Astrocyte (in vitro differentiated cells and primary cell): ENCODE results near the gene PBX1. TPM values are rescaled to one million over a fixed set of nuclear protein-coding genes. Genes with fewer than 3 reads are reported as not detected.

Source experiments
- DNase-seq: peaks from one replicate; pipeline ENCODE4 v3.0.0-alpha.2; 2010; ENCODE audit warnings: low read depth
- FAIRE-seq: peaks from 2 replicates; lab custom pipeline; 2011; peaks lifted over from hg19 to GRCh38; lab: Jason Lieb, UNC
- H2AFZ ChIP-seq: 2 replicates; pipeline ENCODE4 v1.6.0; 2012; ENCODE audit warnings: low read depth, low read length, inconsistent platforms
- H3K27ac ChIP-seq: 2 replicates; pipeline ENCODE4 v1.5.1; 2011; ENCODE audit warnings: low read depth, low read length, inconsistent platforms
- H3K27me3 ChIP-seq: 2 replicates; pipeline ENCODE4 v1.6.0; 2011; ENCODE audit warnings: low read length, inconsistent platforms; ENCODE audit not compliant: insufficient read depth
- H3K36me3 ChIP-seq: 2 replicates; pipeline ENCODE4 v1.5.1; 2011; ENCODE audit warnings: low read length, inconsistent platforms; ENCODE audit not compliant: insufficient read depth
- H3K4me1 ChIP-seq: 2 replicates; pipeline ENCODE4 v1.5.1; 2011; ENCODE audit warnings: low read length, inconsistent platforms; ENCODE audit not compliant: insufficient read depth
- H3K4me2 ChIP-seq: 2 replicates; pipeline ENCODE4 v1.6.0; 2012; ENCODE audit warnings: low read length, inconsistent platforms
- H3K4me3 ChIP-seq: 2 replicates; pipeline ENCODE4 v1.5.1; 2011; ENCODE audit warnings: low read depth, mild to moderate bottlenecking, low read length, inconsistent platforms; ENCODE audit not compliant: insufficient read depth
- H3K79me2 ChIP-seq: 2 replicates; pipeline ENCODE4 v1.6.0; 2012; ENCODE audit warnings: mild to moderate bottlenecking, low read length, inconsistent platforms; ENCODE audit not compliant: insufficient read depth
- H3K9ac ChIP-seq: 2 replicates; pipeline ENCODE4 v1.6.0; 2012; ENCODE audit warnings: mild to moderate bottlenecking, low read length, inconsistent platforms
- H3K9me3 ChIP-seq: 2 replicates; pipeline ENCODE4 v1.5.1; 2012; ENCODE audit warnings: low read depth, mild to moderate bottlenecking, low read length, inconsistent platforms; ENCODE audit not compliant: insufficient read depth
- H4K20me1 ChIP-seq: 2 replicates; pipeline ENCODE4 v1.6.0; 2012; ENCODE audit warnings: low read length, inconsistent platforms; ENCODE audit not compliant: insufficient read depth
- H3K27ac Mint-ChIP-seq: one replicate; pipeline ENCODE4 v1.8.0; 2021; ENCODE audit warnings: mild to moderate bottlenecking, mixed read lengths; ENCODE audit not compliant: unreplicated experiment
- H3K27me3 Mint-ChIP-seq: one replicate; pipeline ENCODE4 v1.8.0; 2021; ENCODE audit warnings: low read depth, mixed read lengths; ENCODE audit not compliant: unreplicated experiment
- H3K36me3 Mint-ChIP-seq: one replicate; pipeline ENCODE4 v1.8.0; 2021; ENCODE audit warnings: low read depth, mixed read lengths; ENCODE audit not compliant: unreplicated experiment
- H3K4me1 Mint-ChIP-seq: one replicate; pipeline ENCODE4 v1.8.0; 2021; ENCODE audit warnings: low read depth, mixed read lengths; ENCODE audit not compliant: unreplicated experiment
- H3K4me3 Mint-ChIP-seq: one replicate; pipeline ENCODE4 v1.8.0; 2021; ENCODE audit warnings: mild to moderate bottlenecking, moderate library complexity, mixed read lengths; ENCODE audit not compliant: unreplicated experiment
- H3K9me3 Mint-ChIP-seq: one replicate; pipeline ENCODE4 v1.8.0; 2021; ENCODE audit warnings: mild to moderate bottlenecking, mixed read lengths; ENCODE audit not compliant: unreplicated experiment
- EZH2 ChIP-seq: IDR thresholded peaks from 2 replicates; pipeline ENCODE4 v1.6.1; 2012; ENCODE audit warnings: mild to moderate bottlenecking, low read length, inconsistent platforms; ENCODE audit not compliant: insufficient read depth
- total RNA-seq: library from RNA; stranded (reverse); gene quantifications from 2 replicates; pipeline ENCODE4 v1.2.1, GENCODE V29; 2021
- TF ChIP-seq, protein P1 (sequence below): IDR thresholded peaks from 2 replicates; pipeline ENCODE4 v1.5.1; 2011; ENCODE audit warnings: low read depth, mild to moderate bottlenecking, inconsistent platforms, low read length, moderate library complexity; ENCODE audit not compliant: insufficient read depth

The PBX1 gene
- total RNA-seq, 1 donor from 2014 or later = 37.2 TPM

DNA sequence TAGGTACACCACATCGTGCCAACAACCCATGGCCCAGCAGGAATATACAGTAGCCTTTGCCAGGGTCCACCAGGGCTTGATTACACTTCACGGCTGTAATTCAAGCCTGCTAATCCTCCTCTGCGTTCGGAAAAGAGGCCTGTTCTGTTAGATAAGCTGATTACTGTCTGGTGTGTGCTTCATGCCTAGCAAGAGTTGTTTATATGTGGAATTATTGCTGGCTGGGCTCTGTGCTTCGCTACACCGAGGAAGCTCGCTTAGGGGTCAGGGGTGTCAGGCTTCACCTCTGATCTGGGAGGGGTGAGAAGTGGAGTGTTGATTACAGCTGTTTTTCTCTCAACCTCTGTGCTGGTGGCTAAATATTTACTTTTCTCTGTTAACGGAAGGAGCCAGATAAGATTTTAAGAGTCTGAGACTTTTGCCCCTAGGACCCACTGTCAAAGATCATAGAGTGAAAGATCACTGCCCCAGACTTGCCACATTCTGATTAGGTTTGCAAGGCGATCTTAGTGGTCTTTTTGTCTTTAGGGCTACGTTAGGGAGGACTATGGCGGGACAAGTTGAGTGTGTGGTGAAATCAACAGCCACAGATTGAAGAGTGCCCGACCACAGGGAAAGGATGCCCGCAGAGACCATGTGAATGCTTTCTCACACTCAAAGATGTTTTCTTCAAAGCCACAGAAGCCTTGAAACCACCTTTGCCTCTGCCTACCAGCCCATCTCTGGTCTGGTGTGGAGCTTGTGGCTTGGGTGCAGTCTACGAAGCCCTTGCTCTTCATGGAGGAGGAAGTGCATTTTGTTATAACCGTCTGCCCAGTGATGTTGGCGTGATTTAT is 216.1 kb downstream of the PBX1 start:
- no peaks in the 10 kb centered on the region for H3K79me2 ChIP-seq
- H4K20me1 ChIP-seq = no peaks in the 10 kb centered on the region
- H3K4me2 ChIP-seq = no peak overlapping the region
- no peaks in the 10 kb centered on the region for H3K27me3 Mint-ChIP-seq
- no peaks in the 10 kb centered on the region for H3K9me3 ChIP-seq
- H3K4me3 Mint-ChIP-seq = no peak overlapping the region
- H3K4me3 ChIP-seq = no peak overlapping the region
- H3K27me3 ChIP-seq = no peaks in the 10 kb centered on the region
- peak overlapping the region; percentile 59 for H3K27ac Mint-ChIP-seq
- no peaks in the 10 kb centered on the region for H3K36me3 ChIP-seq
- H3K9ac ChIP-seq = no peak overlapping the region
- H2AFZ ChIP-seq = no peak overlapping the region
- no peaks in the 10 kb centered on the region for H3K36me3 Mint-ChIP-seq
- FAIRE-seq = no peak
- TF ChIP-seq EZH2 = no peak
- TF ChIP-seq, protein P1, sequence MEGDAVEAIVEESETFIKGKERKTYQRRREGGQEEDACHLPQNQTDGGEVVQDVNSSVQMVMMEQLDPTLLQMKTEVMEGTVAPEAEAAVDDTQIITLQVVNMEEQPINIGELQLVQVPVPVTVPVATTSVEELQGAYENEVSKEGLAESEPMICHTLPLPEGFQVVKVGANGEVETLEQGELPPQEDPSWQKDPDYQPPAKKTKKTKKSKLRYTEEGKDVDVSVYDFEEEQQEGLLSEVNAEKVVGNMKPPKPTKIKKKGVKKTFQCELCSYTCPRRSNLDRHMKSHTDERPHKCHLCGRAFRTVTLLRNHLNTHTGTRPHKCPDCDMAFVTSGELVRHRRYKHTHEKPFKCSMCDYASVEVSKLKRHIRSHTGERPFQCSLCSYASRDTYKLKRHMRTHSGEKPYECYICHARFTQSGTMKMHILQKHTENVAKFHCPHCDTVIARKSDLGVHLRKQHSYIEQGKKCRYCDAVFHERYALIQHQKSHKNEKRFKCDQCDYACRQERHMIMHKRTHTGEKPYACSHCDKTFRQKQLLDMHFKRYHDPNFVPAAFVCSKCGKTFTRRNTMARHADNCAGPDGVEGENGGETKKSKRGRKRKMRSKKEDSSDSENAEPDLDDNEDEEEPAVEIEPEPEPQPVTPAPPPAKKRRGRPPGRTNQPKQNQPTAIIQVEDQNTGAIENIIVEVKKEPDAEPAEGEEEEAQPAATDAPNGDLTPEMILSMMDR = no peak
- H3K9me3 Mint-ChIP-seq = no peaks in the 10 kb centered on the region
- H3K27ac ChIP-seq = no peak overlapping the region
- H3K4me1 ChIP-seq = peaks cover 28% of the 10 kb centered on the region
- DNase-seq = no peak
- peaks cover 52% of the 10 kb centered on the region for H3K4me1 Mint-ChIP-seq

DNA sequence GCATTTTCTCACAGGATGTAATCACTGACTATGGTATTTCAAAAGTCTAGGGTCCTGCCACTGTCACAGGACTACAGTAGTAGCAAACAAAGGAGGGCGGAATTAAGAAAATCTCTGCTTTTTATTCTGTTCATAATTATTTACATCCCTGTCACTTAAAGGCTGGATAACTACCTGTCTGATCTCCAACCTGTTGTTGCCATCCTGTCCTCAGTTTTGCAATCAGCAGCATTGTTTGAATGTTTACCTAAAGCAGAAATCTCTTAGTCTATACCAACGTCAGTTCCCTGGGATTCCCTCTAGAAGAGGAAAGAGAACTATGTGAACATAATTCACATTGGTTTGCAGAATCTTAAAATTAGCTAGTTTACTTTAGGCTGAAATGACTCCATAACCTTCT is 218.5 kb downstream of the PBX1 start:
- no peak for TF ChIP-seq EZH2
- TF ChIP-seq, protein P1 = no peak
- no peaks in the 10 kb centered on the region for H3K27me3 ChIP-seq
- no peak overlapping the region for H3K4me3 ChIP-seq
- H3K4me2 ChIP-seq = no peak overlapping the region
- peaks cover 46% of the 10 kb centered on the region for H3K4me1 Mint-ChIP-seq
- no peaks in the 10 kb centered on the region for H3K36me3 ChIP-seq
- no peak overlapping the region for H3K27ac ChIP-seq
- H3K9ac ChIP-seq = no peak overlapping the region
- no peaks in the 10 kb centered on the region for H3K27me3 Mint-ChIP-seq
- H2AFZ ChIP-seq = no peak overlapping the region
- no peaks in the 10 kb centered on the region for H3K36me3 Mint-ChIP-seq
- no peak overlapping the region for H3K4me3 Mint-ChIP-seq
- H3K4me1 ChIP-seq = peaks cover 23% of the 10 kb centered on the region
- no peaks in the 10 kb centered on the region for H4K20me1 ChIP-seq
- H3K9me3 Mint-ChIP-seq = no peaks in the 10 kb centered on the region
- no peak for FAIRE-seq
- H3K27ac Mint-ChIP-seq = no peak overlapping the region
- no peak for DNase-seq
- H3K9me3 ChIP-seq = no peaks in the 10 kb centered on the region
- no peaks in the 10 kb centered on the region for H3K79me2 ChIP-seq

DNA sequence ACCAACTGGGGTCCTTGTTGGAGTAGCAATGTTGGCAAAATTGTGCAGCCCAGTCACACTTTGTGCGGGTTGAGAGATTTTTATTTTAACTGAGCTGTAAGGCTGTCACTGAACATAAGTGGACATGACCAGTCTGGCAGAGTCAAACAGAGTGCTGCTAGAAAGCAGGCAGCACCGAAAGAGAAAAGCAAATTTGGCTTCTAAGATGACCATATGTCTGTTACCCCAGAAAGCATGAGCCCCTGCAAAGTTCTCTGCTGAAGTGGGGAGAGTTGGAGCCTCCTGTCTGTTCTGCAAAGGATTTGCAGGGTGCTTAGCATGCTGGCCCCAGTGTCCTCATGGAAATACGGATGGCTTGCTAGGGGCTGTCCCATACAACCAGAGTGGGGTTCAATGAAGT is 220.4 kb downstream of the PBX1 start:
- TF ChIP-seq, protein P1 = no peak
- no peak for TF ChIP-seq EZH2
- H2AFZ ChIP-seq = no peak overlapping the region
- H3K4me1 Mint-ChIP-seq = peaks cover 30% of the 10 kb centered on the region
- H4K20me1 ChIP-seq = no peaks in the 10 kb centered on the region
- H3K27me3 ChIP-seq = no peaks in the 10 kb centered on the region
- H3K4me3 ChIP-seq = no peak overlapping the region
- H3K9ac ChIP-seq = no peak overlapping the region
- DNase-seq (no peak), FAIRE-seq (no peak)
- peaks cover 12% of the 10 kb centered on the region for H3K4me1 ChIP-seq
- H3K36me3 Mint-ChIP-seq = no peaks in the 10 kb centered on the region
- no peaks in the 10 kb centered on the region for H3K9me3 ChIP-seq
- no peak overlapping the region for H3K4me3 Mint-ChIP-seq
- H3K79me2 ChIP-seq = no peaks in the 10 kb centered on the region
- no peaks in the 10 kb centered on the region for H3K36me3 ChIP-seq
- H3K27ac Mint-ChIP-seq = no peak overlapping the region
- H3K9me3 Mint-ChIP-seq = no peaks in the 10 kb centered on the region
- no peak overlapping the region for H3K4me2 ChIP-seq
- no peaks in the 10 kb centered on the region for H3K27me3 Mint-ChIP-seq
- no peak overlapping the region for H3K27ac ChIP-seq
